ENCODE data around the gene ADGRF3. TPM values are rescaled to one million over a fixed set of nuclear protein-coding genes. Genes with fewer than 3 reads are reported as not detected.
"Not testable (repeated sequence)": the region's sequence is repeated elsewhere in the genome, so short reads cannot be mapped to it uniquely, and the experiment has no call there.

The ADGRF3 gene
- total and polyA plus RNA-seq, 2 of the 13 experiments (the other 11 are each of a cell fraction or from before 2014, with no cell fraction given) = 0.40 to 1.5 TPM

GRCh38 chr2:26369664-26370063, 23.1 kb upstream of the ADGRF3 start:
- intact Hi-C loops (cut with micrococcal nuclease; ENCODE audit: unreplicated experiment); H3K9ac ChIP-seq (ENCODE audit: insufficient read depth, low read depth, low read length); H3K79me2 ChIP-seq (ENCODE audit: insufficient read depth, low read length); BruUV-seq (replicated peaks); H3K4me3 ChIP-seq (replicated peaks in 1 of 3; ENCODE audit: insufficient read depth in 1 of 3, low read depth in 2 of 3, low read length in 3 of 3); H3K9me3 ChIP-seq (ENCODE audit: low read length); DNase-seq (ENCODE audit: low spot score); in situ Hi-C loops (cut with HindIII; ENCODE audit: extremely low pct_ligation_motif_present, low pct_unique_long_range_greater_than_20kb); H2AFZ ChIP-seq (ENCODE audit: low read length); CTCF ChIA-PET (ENCODE audit: low intra/inter-chr PET ratio, low total read pairs); POLR2A ChIA-PET; H3K27me3 ChIP-seq (ENCODE audit: control insufficient read depth in 1 of 2, insufficient read depth in 2 of 2, low read length in 2 of 2); FAIRE-seq; H4K20me1 ChIP-seq (ENCODE audit: insufficient read depth, low read length); TF ChIP-seq SOX13, SOX6 (IDR thresholded peaks at IDR 0.05): not testable (repeated sequence)
- peaks cover 11 to 58% of the 10 kb centered on the region in 2 experiments for H3K36me3 ChIP-seq (replicated peaks in 1 of 2; ENCODE audit: control insufficient read depth in 1 of 2, insufficient read depth in 2 of 2, low read length in 2 of 2)
- peak; percentile 50; the same call in 2 of the 3 replicates for ATAC-seq
- H3K27ac ChIP-seq (ENCODE audit: extremely low read length, insufficient read depth, low read length) = peak overlapping the region; percentile 39
- peaks cover 17% of the 10 kb centered on the region for H3K4me1 ChIP-seq (ENCODE audit: insufficient read depth, low read length)
- TF ChIP-seq PAXIP1 (CRISPR knock-in tag; conservative IDR thresholded peaks at IDR 0.05) (0 out of 2 replicates have a peak, but pooled peaks have one; percentile 31), BCL6 (CRISPR knock-in tag; IDR thresholded peaks at IDR 0.05) (peak; percentile 86), SOX13 (CRISPR knock-in tag; conservative IDR thresholded peaks at IDR 0.05 in 1 of 2, IDR thresholded peaks at IDR 0.05 in 1 of 2) (peak in 1 of 2 experiments; percentile 57; a peak in 2 of 4 replicates), ONECUT2 (CRISPR knock-in tag; IDR thresholded peaks at IDR 0.05) (peak; percentile 49; the same call in 1 of the 2 replicates), SOX6 (CRISPR knock-in tag; IDR thresholded peaks at IDR 0.05) (peak; percentile 21; the same call in 1 of the 2 replicates)
- WGBS (ENCODE audit: low lambda C conversion rate) = 31% methylated on average over 2 of the region's 2 CpGs
- peak overlapping the region; percentile 2; the same call in 1 of the 2 replicates for H3K4me2 ChIP-seq (ENCODE audit: low read depth, low read length)
